Sigmoid colon (tissue), 7 donors: ENCODE measurements around the gene CYP24A1. TPM values are rescaled to one million over a fixed set of nuclear protein-coding genes. Genes with fewer than 3 reads are reported as not detected.

ENCODE experiments used
- DNase-seq: peaks from one replicate; pipeline ENCODE4 v3.0.0-alpha.2; 2019
- H3K27ac ChIP-seq, 4 donors: fragments of 200-600 bp; sonication (generic); one replicate each; pipeline ENCODE4 v1.5.1; 2016 to 2019; ENCODE audit warnings: mild to moderate bottlenecking in 1 of 4
- H3K27me3 ChIP-seq, 3 donors: fragments of 200-600 bp; sonication (generic); one replicate each; pipeline ENCODE4 v1.5.1; 2019; ENCODE audit warnings: mild to moderate bottlenecking in 1 of 3
- H3K36me3 ChIP-seq, 4 donors: fragments of 200-600 bp; sonication (generic); one replicate each; pipeline ENCODE4 v1.5.1; 2016 to 2019
- H3K4me1 ChIP-seq, 4 donors: fragments of 200-600 bp; sonication (generic); one replicate each; pipeline ENCODE4 v1.5.1; 2017 to 2019
- H3K4me3 ChIP-seq, 4 donors: fragments of 200-600 bp; sonication (generic); one replicate each; pipeline ENCODE4 v1.5.1; 2017 to 2019; ENCODE audit warnings: mild to moderate bottlenecking in 2 of 4, moderate library complexity in 1 of 4
- H3K9me3 ChIP-seq, 4 donors: fragments of 200-600 bp in 3 of 4; sonication (generic) in 3 of 4; one replicate each; pipeline versions ENCODE4 v1.5.1 to v1.6.1; 2013 to 2019
- EP300 ChIP-seq, 4 donors: sonication (generic); formaldehyde crosslinking; IDR thresholded peaks; one replicate each; pipeline ENCODE4 v1.6.1; 2017; ENCODE audit warnings: antibody characterized with exemption in 4 of 4
- POLR2A ChIP-seq, 2 donors: fragments of 450-650 bp; IDR thresholded peaks; one replicate each; pipeline ENCODE4 v1.6.1; 2016; ENCODE audit warnings: antibody characterized with exemption in 2 of 2, mild to moderate bottlenecking in 2 of 2, moderate library complexity in 2 of 2
- POLR2AphosphoS5 ChIP-seq, 4 donors: sonication (generic); formaldehyde crosslinking; IDR thresholded peaks; one replicate each; pipeline ENCODE4 v1.6.1; 2017; ENCODE audit warnings: antibody characterized with exemption in 4 of 4
- WGBS, 2 donors: extraction: QIAGEN DNeasy Blood & Tissue Kit; methylation state at CpG; one replicate each; pipeline ENCODE4 v1.1.7; 2013; 5-methylcytosine and 5-hydroxymethylcytosine counted together
- intact Hi-C: fragments of 100-400 bp; cut with DNase I; formaldehyde crosslinking; loops from one replicate; pipeline ENCODE4 v1.15.1; 2023
- polyA plus RNA-seq, 3 donors: library from polyadenylated mRNA; stranded (reverse); fragments of 200-250 nt; gene quantifications; one replicate each; pipeline ENCODE4 v1.2.3, GENCODE V29; 2013
- total RNA-seq, 4 donors: library from RNA; depleted of rRNA; stranded (reverse); fragments of >200 nt; gene quantifications; one replicate each; pipeline ENCODE4 v1.1.0, GENCODE V29; 2016
- TF ChIP-seq, protein P1 (sequence below), 4 experiments: fragments of 450-650 bp in 3 of 4; fragments of 200-600 bp in 1 of 4; IDR thresholded peaks; one replicate each; pipeline ENCODE4 v1.5.1; 2016 to 2019; ENCODE audit warnings: antibody characterized with exemption in 4 of 4, mild to moderate bottlenecking in 3 of 4, moderate library complexity in 2 of 4
- donor health status: healthy with polysubstance abuse.
- donor health status: Bipolar disorder and iron deficiency.
- donor health status: healthy.

Gene CYP24A1
- total and polyA plus RNA-seq, 7 donors = 0.26 to 1.8 TPM; not detected in 5

DNA sequence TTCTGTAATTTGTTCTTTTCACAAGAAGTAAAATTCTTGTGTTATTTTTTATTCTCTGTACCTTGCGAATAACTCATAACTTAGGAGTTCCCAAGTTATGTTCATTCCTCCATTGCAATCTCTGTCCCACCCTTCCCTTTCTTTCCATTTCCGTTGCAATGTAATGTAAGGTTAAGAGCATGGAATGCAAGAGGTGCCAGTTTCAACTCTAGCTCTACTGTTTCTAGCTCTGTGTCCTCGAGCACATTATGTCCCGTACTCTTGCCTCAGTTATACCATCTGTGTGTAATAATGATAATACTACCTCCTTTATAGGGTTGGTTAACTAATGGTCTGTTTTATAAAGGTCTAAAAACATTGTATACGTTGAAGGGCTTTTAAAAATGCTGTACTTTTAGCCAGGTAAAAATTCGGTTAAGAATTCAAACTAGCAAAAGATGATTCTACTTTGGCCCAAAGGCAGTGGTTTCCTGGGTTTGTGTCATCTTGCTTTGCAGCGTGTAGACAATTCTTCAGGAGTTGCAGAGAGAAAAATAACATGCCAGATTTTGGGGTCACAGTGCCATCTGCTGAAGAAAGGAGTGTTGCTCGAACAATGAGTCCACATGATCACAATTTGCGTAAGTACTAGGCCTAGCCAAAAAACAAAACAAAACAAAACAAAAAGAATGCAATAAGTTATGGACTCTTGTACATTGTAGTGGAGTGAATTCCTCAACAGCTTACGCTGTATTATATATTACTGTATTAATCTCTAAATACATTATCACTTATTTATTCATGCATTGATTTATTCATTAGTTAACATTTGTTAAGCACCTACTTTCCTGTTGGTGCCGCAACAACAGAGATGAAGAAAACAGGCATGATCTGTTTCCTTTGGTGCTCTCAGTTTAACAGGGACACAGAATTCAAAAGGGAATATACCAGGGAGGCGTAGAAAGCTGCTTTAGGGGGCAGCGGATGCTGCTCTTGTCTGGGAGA lies 24.1 kb upstream of the CYP24A1 start:
- TF ChIP-seq, protein P1, sequence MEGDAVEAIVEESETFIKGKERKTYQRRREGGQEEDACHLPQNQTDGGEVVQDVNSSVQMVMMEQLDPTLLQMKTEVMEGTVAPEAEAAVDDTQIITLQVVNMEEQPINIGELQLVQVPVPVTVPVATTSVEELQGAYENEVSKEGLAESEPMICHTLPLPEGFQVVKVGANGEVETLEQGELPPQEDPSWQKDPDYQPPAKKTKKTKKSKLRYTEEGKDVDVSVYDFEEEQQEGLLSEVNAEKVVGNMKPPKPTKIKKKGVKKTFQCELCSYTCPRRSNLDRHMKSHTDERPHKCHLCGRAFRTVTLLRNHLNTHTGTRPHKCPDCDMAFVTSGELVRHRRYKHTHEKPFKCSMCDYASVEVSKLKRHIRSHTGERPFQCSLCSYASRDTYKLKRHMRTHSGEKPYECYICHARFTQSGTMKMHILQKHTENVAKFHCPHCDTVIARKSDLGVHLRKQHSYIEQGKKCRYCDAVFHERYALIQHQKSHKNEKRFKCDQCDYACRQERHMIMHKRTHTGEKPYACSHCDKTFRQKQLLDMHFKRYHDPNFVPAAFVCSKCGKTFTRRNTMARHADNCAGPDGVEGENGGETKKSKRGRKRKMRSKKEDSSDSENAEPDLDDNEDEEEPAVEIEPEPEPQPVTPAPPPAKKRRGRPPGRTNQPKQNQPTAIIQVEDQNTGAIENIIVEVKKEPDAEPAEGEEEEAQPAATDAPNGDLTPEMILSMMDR (IDR thresholded peaks at IDR 0.05) = no peak
- TF ChIP-seq POLR2A (IDR thresholded peaks at IDR 0.05) (no peak), EP300 (IDR thresholded peaks at IDR 0.05) (no peak), POLR2AphosphoS5 (IDR thresholded peaks at IDR 0.05) (no peak)
- H3K27ac ChIP-seq = no peak overlapping the region

DNA sequence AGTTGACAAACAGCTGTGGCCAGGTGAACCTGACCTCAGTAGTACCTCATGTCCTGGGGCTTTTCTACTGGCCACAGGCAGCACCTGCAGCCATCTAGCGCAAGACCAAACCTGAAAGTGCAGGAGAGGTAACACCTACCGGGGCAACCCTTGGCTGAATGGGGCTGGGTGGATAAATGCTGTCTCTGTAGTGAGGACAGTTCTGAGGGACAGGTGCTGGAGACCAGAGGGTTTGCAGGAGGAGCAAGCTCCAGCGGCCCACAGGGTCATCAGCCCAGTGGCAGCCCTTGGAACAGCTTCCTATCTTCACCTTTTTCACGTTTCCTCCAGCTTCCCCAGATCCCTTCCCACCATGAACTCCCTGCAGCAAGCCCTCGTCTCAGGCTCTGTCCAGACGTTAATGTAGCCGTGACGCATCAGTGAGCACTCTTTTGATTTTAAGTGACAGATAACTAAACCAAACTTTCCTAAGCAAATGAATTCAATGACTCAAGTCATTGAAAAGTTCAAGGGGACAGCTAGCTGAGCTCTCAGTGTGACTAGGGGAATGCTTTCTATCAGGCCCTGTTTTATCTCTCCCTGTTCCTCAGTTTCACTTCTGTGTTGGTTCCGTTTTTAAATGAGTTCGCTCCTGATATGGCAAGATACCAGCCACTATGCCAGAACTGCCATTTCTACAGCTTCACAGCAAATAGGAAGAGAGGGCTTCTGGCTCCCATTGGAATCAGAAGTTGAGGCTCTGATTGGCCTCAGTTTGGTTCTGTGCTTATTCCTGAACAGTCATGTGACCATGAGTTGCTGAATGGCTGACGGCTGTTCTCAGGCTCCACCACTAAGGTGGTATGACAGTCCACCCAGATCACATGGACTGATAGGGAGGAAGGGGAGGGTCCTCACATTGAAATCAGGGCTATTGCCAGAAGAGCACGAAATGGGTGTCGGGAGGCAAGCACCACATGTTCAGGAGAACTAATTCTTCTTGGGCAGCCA lies 22.0 kb upstream of the CYP24A1 start:
- no peaks in the 10 kb centered on the region for H3K36me3 ChIP-seq
- no peak for DNase-seq
- no peak overlapping the region for H3K27ac ChIP-seq
- H3K4me1 ChIP-seq = no peaks in the 10 kb centered on the region
- no peak overlapping the region for H3K4me3 ChIP-seq
- H3K9me3 ChIP-seq = no peaks in the 10 kb centered on the region
- H3K27me3 ChIP-seq = no peaks in the 10 kb centered on the region
- intact Hi-C loops = loop anchor here (10.0 kb wide), 1 partner anchor 251 kb away; no protein-coding TSS in a partner anchor
- 87 to 90% methylated on average over 13 of the region's 13 CpGs for whole genome bisulfite sequencing, 2 donors
- no peak for TF ChIP-seq EP300 (IDR thresholded peaks at IDR 0.05)
- TF ChIP-seq POLR2A (IDR thresholded peaks at IDR 0.05) = no peak
- TF ChIP-seq POLR2AphosphoS5 (IDR thresholded peaks at IDR 0.05) = no peak
- TF ChIP-seq, protein P1 (IDR thresholded peaks at IDR 0.05) = no peak

More for the DNA sequence above, 24.1 kb upstream of the CYP24A1 start:
- H3K36me3 ChIP-seq = no peaks in the 10 kb centered on the region
- no peak overlapping the region for H3K4me3 ChIP-seq
- H3K4me1 ChIP-seq = no peaks in the 10 kb centered on the region
- H3K9me3 ChIP-seq = no peaks in the 10 kb centered on the region
- no peaks in the 10 kb centered on the region for H3K27me3 ChIP-seq
- intact Hi-C loops = loop anchor here (2.0 to 10.0 kb wide), 2 partner anchors 101 to 253 kb away; no protein-coding TSS in a partner anchor
- no peak for DNase-seq
- 81% methylated on average over 13 of the region's 13 CpGs for WGBS, 2 donors

DNA sequence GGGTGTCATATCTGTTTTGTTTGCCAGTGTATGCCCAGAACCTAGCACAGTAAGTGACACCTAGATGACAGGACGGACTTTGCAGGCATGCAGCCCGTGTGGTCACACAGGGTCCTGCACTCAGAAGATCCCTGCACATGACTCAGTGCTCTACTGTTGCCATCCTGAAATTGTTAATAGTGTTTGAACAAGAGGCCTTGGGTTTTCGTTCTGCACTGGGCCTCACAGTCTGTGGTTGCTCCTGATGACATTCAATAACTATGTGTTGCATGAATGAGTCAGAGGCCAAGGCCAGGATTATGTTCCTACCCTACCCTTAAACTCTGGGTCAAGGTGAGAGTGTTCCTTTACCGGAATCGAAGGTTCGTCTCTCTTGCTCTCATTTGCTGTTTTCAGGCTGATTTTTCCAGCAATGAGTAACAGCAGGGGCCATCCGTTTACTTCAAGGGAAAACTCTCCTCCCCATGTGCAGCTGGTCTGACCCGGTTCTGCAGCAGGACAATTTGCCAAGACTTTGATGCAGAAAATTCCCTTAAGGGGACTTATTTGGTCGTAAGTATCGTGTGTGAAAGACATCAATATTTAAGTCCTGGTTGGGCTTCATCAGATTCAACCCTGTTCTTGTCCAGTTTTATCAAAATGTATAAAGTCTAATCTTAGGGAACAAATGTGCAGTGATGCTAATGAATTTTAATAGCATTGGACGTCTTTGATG lies 21.1 kb upstream of the CYP24A1 start:
- no peaks in the 10 kb centered on the region for H3K36me3 ChIP-seq
- DNase-seq = no peak
- TF ChIP-seq EP300 (IDR thresholded peaks at IDR 0.05) (no peak), POLR2AphosphoS5 (IDR thresholded peaks at IDR 0.05) (no peak), POLR2A (IDR thresholded peaks at IDR 0.05) (peak in 1 of 2 donors; percentile 14)
- TF ChIP-seq, protein P1 (IDR thresholded peaks at IDR 0.05) = no peak
- H3K27me3 ChIP-seq = no peaks in the 10 kb centered on the region
- intact Hi-C loops = loop anchor here (10.0 kb wide), 1 partner anchor 250 kb away; no protein-coding TSS in a partner anchor
- 81% methylated on average over 11 of the region's 11 CpGs for WGBS, 2 donors
- H3K4me1 ChIP-seq = no peaks in the 10 kb centered on the region
- H3K4me3 ChIP-seq = no peak overlapping the region
- no peaks in the 10 kb centered on the region for H3K9me3 ChIP-seq
- H3K27ac ChIP-seq = no peak overlapping the region

DNA sequence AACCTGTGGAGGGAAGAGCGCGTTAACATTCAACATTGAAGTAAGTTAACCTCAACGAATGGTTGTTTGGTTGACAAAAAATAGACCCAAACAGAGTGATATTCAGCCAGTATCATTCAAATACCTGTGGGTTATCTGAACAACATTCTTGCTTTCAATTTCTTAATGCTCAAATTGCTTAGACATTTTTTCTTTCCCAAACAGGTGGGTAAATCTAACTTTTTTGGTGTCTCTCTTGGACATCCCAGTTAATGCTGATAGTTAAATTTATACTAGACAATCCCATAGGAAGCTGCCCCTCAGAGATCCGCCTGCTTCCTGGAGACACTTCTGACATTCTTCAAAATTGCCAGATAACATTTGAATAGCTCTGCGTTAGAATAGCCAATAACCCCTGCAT lies 20.0 kb upstream of the CYP24A1 start:
- DNase-seq = no peak
- H3K27ac ChIP-seq = no peak overlapping the region
- H3K4me3 ChIP-seq = no peak overlapping the region
- intact Hi-C loops = loop anchor here (10.0 kb wide), 1 partner anchor 249 kb away; no protein-coding TSS in a partner anchor
- no peaks in the 10 kb centered on the region for H3K9me3 ChIP-seq
- WGBS, 2 donors = 71 to 81% methylated on average over 5 of the region's 5 CpGs
- no peaks in the 10 kb centered on the region for H3K36me3 ChIP-seq
- no peaks in the 10 kb centered on the region for H3K27me3 ChIP-seq
- TF ChIP-seq POLR2AphosphoS5 (IDR thresholded peaks at IDR 0.05) (no peak), EP300 (IDR thresholded peaks at IDR 0.05) (no peak)
- no peaks in the 10 kb centered on the region for H3K4me1 ChIP-seq
